Epithelial cell of alveolus of lung (primary cell): ENCODE data around the gene ACBD3. TPM values are rescaled to one million over a fixed set of nuclear protein-coding genes. Genes with fewer than 3 reads are reported as not detected.

Experiments
- total RNA-seq: library from RNA; depleted of rRNA; stranded (reverse); fragments of >200 nt; gene quantifications from 2 replicates; pipeline ENCODE4 v1.2.1, GENCODE V29; 2015

Gene ACBD3
- total RNA-seq = 37.8 and 51.3 TPM in 2 replicates

DNA sequence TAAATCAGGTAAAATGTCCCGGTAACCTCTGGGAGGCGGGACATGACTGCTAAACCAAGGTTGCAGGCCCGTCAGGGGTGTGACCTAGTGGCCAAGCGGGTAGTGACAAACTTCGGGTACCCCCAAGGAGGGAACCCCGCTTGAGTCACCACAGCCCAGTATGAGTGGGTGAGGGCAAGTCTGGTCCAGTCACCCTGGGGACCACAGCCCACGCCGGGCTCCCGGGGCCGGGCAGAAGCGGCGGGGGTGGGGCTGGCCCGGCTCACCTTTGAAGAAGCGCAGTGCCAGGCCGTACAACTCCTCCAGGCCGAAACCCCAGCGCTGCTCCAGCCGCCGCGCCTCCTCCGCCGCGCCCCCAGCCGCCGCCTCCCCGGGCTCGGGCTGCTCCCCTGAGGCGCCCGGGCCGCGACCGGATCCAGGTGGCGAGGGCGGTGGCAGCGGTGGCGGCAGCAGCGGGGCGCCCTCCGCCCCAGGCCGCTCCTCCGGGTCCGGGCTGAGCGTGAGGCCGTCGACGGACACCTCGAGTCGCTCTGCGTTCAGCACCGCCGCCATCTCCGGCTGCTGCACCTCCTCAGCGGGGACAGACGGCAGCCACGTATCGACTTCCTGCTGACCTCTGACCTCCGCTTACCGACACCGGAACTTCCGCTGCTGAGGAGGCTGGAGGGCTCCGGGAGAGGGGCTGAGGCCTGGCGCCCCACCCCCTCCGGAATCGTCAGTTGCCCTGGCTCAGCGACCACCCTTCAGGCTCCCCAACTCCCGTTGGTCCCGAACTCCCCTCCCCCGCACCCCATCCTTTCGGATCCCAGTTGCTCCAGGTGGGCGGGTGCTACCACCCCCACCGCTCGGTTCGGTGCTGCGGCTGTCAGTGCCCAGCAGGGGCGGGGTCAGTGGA, at the start of gene ACBD3:
ACBD3 (minus strand) TSS at position 618 of the 895 bp plus-strand sequence; CDS start at position 552, 66 bp downstream.

DNA sequence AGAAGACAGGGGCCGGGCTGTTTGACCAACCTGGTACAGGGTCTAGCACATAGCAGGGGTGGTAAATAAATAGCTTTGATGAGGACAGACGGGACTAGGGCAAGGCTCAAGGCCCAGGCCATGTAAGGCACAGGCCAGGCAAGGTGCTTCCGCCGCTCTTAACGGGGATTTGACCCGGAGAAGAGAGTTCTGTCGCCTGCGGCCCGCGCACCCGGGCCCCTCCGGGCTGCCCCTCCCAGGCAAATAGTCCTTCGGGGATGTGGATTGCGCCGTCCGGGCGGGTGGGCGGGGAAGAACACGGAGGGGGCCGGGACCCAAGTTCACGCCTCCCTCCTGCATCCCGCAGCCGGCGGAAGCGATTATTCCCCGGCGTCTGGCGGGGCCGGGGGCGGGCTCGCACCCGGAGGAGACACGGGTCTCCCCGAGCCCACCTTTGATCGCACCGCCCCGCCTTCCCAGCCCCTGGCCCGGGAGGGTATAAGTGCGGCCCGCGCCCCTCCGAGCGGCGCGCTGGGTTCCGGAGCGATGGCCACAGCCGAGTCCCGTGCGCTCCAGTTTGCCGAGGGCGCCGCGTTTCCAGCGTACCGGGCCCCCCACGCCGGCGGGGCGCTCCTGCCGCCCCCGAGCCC, 36.7 kb upstream of the ACBD3 start, which contains the start of gene MIXL1:
MIXL1 (plus strand) TSS at position 508 of the 629 bp plus-strand sequence; CDS start at position 526, 18 bp downstream.

Other genes starting within 250 kb of the ACBD3 start
- gene LEFTY2, start 245.5 kb downstream of the ACBD3 start, total RNA-seq = not detected in 2 replicates
- 17.2 and 20.0 TPM in 2 replicates for gene SDE2, start 187.4 kb downstream of the ACBD3 start, total RNA-seq
- gene H3-3A, start 124.0 kb downstream of the ACBD3 start, total RNA-seq = 374 and 469 TPM in 2 replicates
- gene MIXL1, start 36.9 kb upstream of the ACBD3 start, total RNA-seq = not detected in 2 replicates
- gene LIN9, start 122.4 kb upstream of the ACBD3 start, total RNA-seq = 3.9 and 5.6 TPM in 2 replicates
- gene PARP1, start 221.4 kb upstream of the ACBD3 start, total RNA-seq = 78.3 and 135 TPM in 2 replicates